Neural cell (in vitro differentiated cells): Measurements from ENCODE around the gene IGFBP4. TPM values are rescaled to one million over a fixed set of nuclear protein-coding genes. Genes with fewer than 3 reads are reported as not detected.

Experiments
- H2AFZ ChIP-seq: fragments of 200-600, 300-800 bp; sonication (generic), shearing (Covaris generic); 2 replicates; pipeline ENCODE4 v1.6.0; 2014; ENCODE audit warnings: low read depth, mild to moderate bottlenecking, antibody characterized with exemption, low read length, moderate library complexity
- H3F3A ChIP-seq: fragments of 200-600 bp; shearing (Covaris generic); 2 replicates; pipeline ENCODE4 v1.6.1; 2016; ENCODE audit warnings: mild to moderate bottlenecking, moderate library complexity, mixed read lengths, antibody characterized with exemption, low read length; ENCODE audit not compliant: insufficient read depth, poor library complexity, severe bottlenecking
- H3K27ac ChIP-seq: fragments of 200-600, 300-800 bp; sonication (generic), shearing (Covaris generic); 2 replicates; pipeline ENCODE4 v1.5.1; 2014; ENCODE audit warnings: mild to moderate bottlenecking, low read length, moderate library complexity
- H3K27me3 ChIP-seq: fragments of 300-800, 200-600 bp; sonication (generic), shearing (Covaris generic); 2 replicates; pipeline ENCODE4 v1.6.0; 2014; ENCODE audit warnings: mild to moderate bottlenecking, low read depth, low read length, moderate library complexity; ENCODE audit not compliant: insufficient read depth
- H3K36me3 ChIP-seq: fragments of 300-800, 200-600 bp; sonication (generic), shearing (Covaris generic); 2 replicates; pipeline ENCODE4 v1.5.1; 2014; ENCODE audit warnings: mild to moderate bottlenecking, antibody characterized with exemption, low read length, moderate library complexity; ENCODE audit not compliant: insufficient read depth
- H3K4me2 ChIP-seq: fragments of 300-800, 200-600 bp; sonication (generic), shearing (Covaris generic); 2 replicates; pipeline ENCODE4 v1.6.0; 2014; ENCODE audit warnings: mild to moderate bottlenecking, low read length
- H3K4me3 ChIP-seq: fragments of 300-800, 200-600 bp; sonication (generic), shearing (Covaris generic); 2 replicates; pipeline ENCODE4 v1.5.1; 2014; ENCODE audit warnings: mild to moderate bottlenecking, low read length, moderate library complexity
- H3K79me2 ChIP-seq: fragments of 200-600 bp; shearing (Covaris generic); replicated peaks from 2 replicates; pipeline ENCODE4 v1.6.0; 2014; ENCODE audit warnings: mild to moderate bottlenecking, low read length, moderate library complexity; ENCODE audit not compliant: insufficient read depth
- H3K9ac ChIP-seq: fragments of 300-800, 200-600 bp; sonication (generic), shearing (Covaris generic); 2 replicates; pipeline ENCODE4 v1.6.1; 2016; ENCODE audit warnings: mild to moderate bottlenecking, low read length, mixed read lengths
- H3K9me2 ChIP-seq: fragments of 200-600 bp; shearing (Covaris generic); 2 replicates; pipeline ENCODE4 v1.6.1; 2016; ENCODE audit warnings: mild to moderate bottlenecking, low read length, mixed read lengths; ENCODE audit not compliant: insufficient read depth
- H3K9me3 ChIP-seq: fragments of 200-600, 300-800 bp; sonication (generic), shearing (Covaris generic); 2 replicates; pipeline ENCODE4 v1.6.1; 2016; ENCODE audit warnings: mild to moderate bottlenecking, mixed run types, low read length, moderate library complexity, mixed read lengths
- H4K20me1 ChIP-seq: fragments of 200-600 bp; shearing (Covaris generic); 2 replicates; pipeline ENCODE4 v1.6.1; 2016; ENCODE audit warnings: mild to moderate bottlenecking, mixed run types; ENCODE audit not compliant: insufficient read depth
- EP300 ChIP-seq: fragments of 450-650 bp; conservative IDR thresholded peaks from 2 replicates; pipeline ENCODE4 v1.6.1; 2014; ENCODE audit warnings: antibody characterized with exemption, mild to moderate bottlenecking, moderate library complexity; ENCODE audit not compliant: poor library complexity, severe bottlenecking
- EZH2 ChIP-seq: fragments of 200-600, 300-800 bp; shearing (Covaris generic), sonication (generic); IDR thresholded peaks from 2 replicates; pipeline ENCODE4 v1.6.1; 2014; ENCODE audit warnings: antibody characterized with exemption, low read length, borderline replicate concordance, mild to moderate bottlenecking; ENCODE audit not compliant: insufficient read depth, poor library complexity, severe bottlenecking
- MXI1 ChIP-seq: fragments of 450-650 bp; conservative IDR thresholded peaks from 2 replicates; pipeline ENCODE4 v1.6.1; 2014; ENCODE audit warnings: antibody characterized with exemption, mild to moderate bottlenecking; ENCODE audit not compliant: poor library complexity, severe bottlenecking
- POLR2AphosphoS5 ChIP-seq: IDR thresholded peaks from 2 replicates; pipeline ENCODE4 v1.6.1; 2012
- RAD21 ChIP-seq: fragments of 450-650 bp; conservative IDR thresholded peaks from 2 replicates; pipeline ENCODE4 v1.6.1; 2014; ENCODE audit warnings: antibody characterized with exemption, mild to moderate bottlenecking, moderate library complexity
- SMC3 ChIP-seq: fragments of 450-650 bp; conservative IDR thresholded peaks from 2 replicates; pipeline ENCODE4 v1.6.1; 2014; ENCODE audit warnings: antibody characterized with exemption, mild to moderate bottlenecking, moderate library complexity; ENCODE audit not compliant: poor library complexity
- TAF1 ChIP-seq: IDR thresholded peaks from 2 replicates; pipeline ENCODE4 v1.6.1; 2012; ENCODE audit warnings: low read depth
- polyA plus RNA-seq: library from polyadenylated mRNA; depleted of rRNA; stranded (reverse); fragments of >200 nt; gene quantifications from 2 replicates; pipeline ENCODE4 v1.2.3, GENCODE V29; 2014
- TF ChIP-seq, protein P1 (sequence below): IDR thresholded peaks from 2 replicates; pipeline ENCODE4 v1.6.1; 2012; ENCODE audit warnings: borderline replicate concordance
- TF ChIP-seq, protein P2 (sequence below): fragments of 450-650 bp; IDR thresholded peaks from 2 replicates; pipeline ENCODE4 v1.5.1; 2014; ENCODE audit warnings: antibody characterized with exemption, mild to moderate bottlenecking, moderate library complexity; ENCODE audit not compliant: poor library complexity, severe bottlenecking

The IGFBP4 gene
- polyA plus RNA-seq, 1 donor from 2014 or later = 1.3 TPM

DNA sequence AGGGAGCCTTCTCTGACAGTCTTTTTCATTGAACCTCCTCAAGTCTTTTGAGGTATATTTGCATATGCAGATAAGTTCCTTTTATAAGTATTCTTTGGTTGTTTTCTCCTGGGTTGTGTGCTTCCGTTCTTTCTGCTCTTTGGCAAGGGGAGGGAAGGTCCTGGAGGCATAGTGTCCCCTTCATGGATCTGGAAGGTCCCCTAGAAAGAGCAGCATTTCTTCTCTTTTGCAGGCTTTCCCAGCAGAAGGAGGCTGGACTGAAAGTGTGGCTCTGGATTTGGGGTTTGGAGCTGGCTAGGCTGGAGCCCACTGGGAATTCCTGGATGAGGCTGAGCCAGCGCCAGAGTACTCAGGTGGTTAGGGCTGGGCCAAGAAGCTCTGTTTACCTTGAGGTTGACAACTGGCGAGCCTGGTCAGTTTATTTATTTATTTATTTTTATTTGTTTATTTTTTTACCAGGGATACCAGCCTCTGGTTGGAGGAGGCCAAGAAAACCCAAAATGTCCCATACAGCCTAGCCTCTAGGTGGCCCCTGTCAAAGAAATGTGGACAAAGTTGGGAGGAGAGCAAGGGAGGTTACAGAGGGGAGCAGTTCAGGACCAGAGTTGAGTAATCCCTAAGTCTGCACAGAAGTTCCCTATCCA lies 20.1 kb upstream of the IGFBP4 start:
- Histone ChIP-seq H3K4me2 (no peak overlapping the region), H3F3A (no peaks in the 10 kb centered on the region), H3K36me3 (no peaks in the 10 kb centered on the region), H3K79me2 (no peaks in the 10 kb centered on the region), H3K9ac (no peak overlapping the region), H3K9me3 (no peaks in the 10 kb centered on the region), H3K27ac (no peak overlapping the region), H3K27me3 (no peaks in the 10 kb centered on the region), H3K9me2 (no peaks in the 10 kb centered on the region), H4K20me1 (no peaks in the 10 kb centered on the region), H2AFZ (no peak overlapping the region), H3K4me3 (no peak overlapping the region)
- TF ChIP-seq MXI1 (no peak), EP300 (no peak), TAF1 (no peak), RAD21 (no peak), POLR2AphosphoS5 (no peak)
- TF ChIP-seq, protein P1, sequence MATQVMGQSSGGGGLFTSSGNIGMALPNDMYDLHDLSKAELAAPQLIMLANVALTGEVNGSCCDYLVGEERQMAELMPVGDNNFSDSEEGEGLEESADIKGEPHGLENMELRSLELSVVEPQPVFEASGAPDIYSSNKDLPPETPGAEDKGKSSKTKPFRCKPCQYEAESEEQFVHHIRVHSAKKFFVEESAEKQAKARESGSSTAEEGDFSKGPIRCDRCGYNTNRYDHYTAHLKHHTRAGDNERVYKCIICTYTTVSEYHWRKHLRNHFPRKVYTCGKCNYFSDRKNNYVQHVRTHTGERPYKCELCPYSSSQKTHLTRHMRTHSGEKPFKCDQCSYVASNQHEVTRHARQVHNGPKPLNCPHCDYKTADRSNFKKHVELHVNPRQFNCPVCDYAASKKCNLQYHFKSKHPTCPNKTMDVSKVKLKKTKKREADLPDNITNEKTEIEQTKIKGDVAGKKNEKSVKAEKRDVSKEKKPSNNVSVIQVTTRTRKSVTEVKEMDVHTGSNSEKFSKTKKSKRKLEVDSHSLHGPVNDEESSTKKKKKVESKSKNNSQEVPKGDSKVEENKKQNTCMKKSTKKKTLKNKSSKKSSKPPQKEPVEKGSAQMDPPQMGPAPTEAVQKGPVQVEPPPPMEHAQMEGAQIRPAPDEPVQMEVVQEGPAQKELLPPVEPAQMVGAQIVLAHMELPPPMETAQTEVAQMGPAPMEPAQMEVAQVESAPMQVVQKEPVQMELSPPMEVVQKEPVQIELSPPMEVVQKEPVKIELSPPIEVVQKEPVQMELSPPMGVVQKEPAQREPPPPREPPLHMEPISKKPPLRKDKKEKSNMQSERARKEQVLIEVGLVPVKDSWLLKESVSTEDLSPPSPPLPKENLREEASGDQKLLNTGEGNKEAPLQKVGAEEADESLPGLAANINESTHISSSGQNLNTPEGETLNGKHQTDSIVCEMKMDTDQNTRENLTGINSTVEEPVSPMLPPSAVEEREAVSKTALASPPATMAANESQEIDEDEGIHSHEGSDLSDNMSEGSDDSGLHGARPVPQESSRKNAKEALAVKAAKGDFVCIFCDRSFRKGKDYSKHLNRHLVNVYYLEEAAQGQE = no peak
- TF ChIP-seq, protein P2, sequence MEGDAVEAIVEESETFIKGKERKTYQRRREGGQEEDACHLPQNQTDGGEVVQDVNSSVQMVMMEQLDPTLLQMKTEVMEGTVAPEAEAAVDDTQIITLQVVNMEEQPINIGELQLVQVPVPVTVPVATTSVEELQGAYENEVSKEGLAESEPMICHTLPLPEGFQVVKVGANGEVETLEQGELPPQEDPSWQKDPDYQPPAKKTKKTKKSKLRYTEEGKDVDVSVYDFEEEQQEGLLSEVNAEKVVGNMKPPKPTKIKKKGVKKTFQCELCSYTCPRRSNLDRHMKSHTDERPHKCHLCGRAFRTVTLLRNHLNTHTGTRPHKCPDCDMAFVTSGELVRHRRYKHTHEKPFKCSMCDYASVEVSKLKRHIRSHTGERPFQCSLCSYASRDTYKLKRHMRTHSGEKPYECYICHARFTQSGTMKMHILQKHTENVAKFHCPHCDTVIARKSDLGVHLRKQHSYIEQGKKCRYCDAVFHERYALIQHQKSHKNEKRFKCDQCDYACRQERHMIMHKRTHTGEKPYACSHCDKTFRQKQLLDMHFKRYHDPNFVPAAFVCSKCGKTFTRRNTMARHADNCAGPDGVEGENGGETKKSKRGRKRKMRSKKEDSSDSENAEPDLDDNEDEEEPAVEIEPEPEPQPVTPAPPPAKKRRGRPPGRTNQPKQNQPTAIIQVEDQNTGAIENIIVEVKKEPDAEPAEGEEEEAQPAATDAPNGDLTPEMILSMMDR = no peak

DNA sequence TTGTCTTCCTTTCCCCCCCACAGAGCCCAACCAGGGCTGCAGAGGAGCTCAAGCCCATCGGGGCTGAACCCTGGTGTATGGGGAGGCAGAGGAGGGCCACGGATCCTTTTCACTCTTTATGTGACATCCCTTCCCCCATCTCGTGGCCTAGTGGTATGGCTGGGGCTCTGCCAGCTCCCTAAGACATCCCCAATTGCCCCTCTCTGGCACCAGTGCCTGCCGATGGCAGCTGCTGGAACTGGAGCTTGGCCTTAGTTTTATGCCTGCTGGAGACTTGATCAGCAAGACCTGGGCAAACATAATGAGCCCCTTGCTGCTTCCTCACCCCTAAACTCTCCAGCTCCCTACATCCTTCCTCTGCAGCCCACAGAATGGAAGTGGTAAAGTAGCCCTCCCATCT lies 17.5 kb upstream of the IGFBP4 start:
- Histone ChIP-seq H3K27me3 (no peaks in the 10 kb centered on the region), H3K27ac (no peak overlapping the region), H3K4me3 (no peak overlapping the region), H3K9me3 (no peaks in the 10 kb centered on the region), H3K4me2 (no peak overlapping the region), H3F3A (no peaks in the 10 kb centered on the region), H3K9me2 (no peaks in the 10 kb centered on the region), H3K9ac (no peak overlapping the region), H2AFZ (no peak overlapping the region), H4K20me1 (no peaks in the 10 kb centered on the region), H3K79me2 (no peaks in the 10 kb centered on the region), H3K36me3 (no peaks in the 10 kb centered on the region)
- TF ChIP-seq SMC3 (no peak), EP300 (no peak), MXI1 (no peak), RAD21 (no peak), TAF1 (no peak), EZH2 (no peak), POLR2AphosphoS5 (no peak)
- TF ChIP-seq, protein P1 = no peak
- TF ChIP-seq, protein P2 = no peak
